ENCODE measurements around the gene GPSM1.

The GPSM1 gene

DNA sequence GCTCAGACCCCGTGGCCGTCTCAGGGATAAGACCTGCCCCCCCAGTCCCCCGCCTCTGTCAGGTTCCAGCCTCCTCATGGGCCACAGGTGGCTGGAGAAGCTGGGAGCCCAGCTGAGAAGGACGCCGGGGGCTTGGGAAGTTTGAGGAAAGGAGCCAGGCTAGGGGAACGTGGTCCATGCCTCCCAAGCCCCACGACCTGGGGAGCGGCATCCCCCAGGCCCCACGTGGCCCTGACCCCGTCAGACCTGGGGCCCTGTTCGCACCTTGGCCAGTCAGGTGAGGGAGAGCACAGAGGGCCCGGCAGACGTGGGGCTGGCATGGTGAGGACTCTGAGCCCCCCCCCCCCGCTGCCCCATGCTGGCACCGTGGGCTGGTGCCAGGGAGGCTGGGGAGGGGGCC is 3.7 kb downstream of the GPSM1 start:
- Histone ChIP-seq H3K36me3 (ENCODE audit: insufficient read depth, low read length) (peaks cover 27% of the 10 kb centered on the region), H3K4me2 (ENCODE audit: low read length) (no peak overlapping the region), H3K4me1 (ENCODE audit: control insufficient read depth, insufficient read depth, low read length) (peaks cover 25% of the 10 kb centered on the region), H3K9me3 (replicated peaks; ENCODE audit: low read length) (no peaks in the 10 kb centered on the region), H3K27me3 (ENCODE audit: control insufficient read depth, insufficient read depth, low read length) (no peaks in the 10 kb centered on the region), H3K4me3 (ENCODE audit: low read length) (no peak overlapping the region), H3K9ac (ENCODE audit: low read depth, low read length) (no peak overlapping the region)

DNA sequence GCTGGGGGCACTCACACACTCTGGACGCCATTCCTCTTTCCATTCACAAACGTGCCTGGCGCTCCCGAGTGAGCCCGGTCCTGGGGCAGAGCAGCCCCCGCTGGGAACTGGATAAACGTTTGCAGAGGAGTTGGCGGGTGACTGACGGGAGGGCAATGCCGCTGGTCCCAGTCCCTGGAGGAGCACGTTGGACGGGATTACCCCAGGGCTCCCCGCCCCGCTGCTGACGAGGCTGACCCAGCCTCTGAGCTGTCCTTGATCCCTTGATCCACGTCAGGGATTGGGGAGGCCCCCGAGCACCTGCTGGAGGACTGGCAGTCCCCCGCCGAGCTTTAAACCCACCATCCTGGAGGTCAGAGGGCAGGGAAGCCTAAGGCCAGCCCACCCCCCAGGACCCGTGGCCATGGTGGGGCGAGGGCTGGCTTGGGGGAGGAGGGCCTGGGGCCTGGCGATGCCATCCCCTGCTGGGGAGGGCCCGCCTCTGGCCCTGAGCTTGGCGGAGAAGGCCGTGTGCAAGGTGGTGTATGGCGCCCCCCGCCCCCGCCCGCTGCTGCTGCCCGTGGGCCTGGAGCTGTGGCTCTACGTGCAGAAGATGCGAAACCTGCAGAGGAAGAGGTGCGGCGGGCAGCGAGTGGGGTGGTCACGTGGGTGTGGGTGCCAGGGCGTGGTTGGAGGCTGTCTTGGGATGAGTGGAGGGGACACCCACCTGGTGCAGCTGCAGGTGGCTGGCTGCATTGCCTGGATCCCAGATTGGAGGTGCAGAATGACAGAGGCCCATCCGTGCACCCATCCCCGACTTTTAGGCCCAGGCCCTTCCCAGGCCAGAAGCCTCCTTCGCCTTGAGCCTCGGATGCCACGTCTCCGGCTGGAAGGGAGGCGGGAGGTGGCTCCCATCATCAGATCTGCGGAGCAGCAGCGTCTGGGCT is 4.5 kb downstream of the GPSM1 start:
- H3K36me3 ChIP-seq (ENCODE audit: insufficient read depth, low read length): peaks cover 33% of the 10 kb centered on the region
- H3K9me3 ChIP-seq (replicated peaks; ENCODE audit: low read length): no peaks in the 10 kb centered on the region
- H3K4me1 ChIP-seq (ENCODE audit: control insufficient read depth, insufficient read depth, low read length): peaks cover 22% of the 10 kb centered on the region
- no peak overlapping the region for H3K9ac ChIP-seq (ENCODE audit: low read depth, low read length)
- H3K27me3 ChIP-seq (ENCODE audit: control insufficient read depth, insufficient read depth, low read length): no peaks in the 10 kb centered on the region
- no peak overlapping the region for H3K4me3 ChIP-seq (ENCODE audit: low read length)
- H3K4me2 ChIP-seq (ENCODE audit: low read length): no peak overlapping the region

DNA sequence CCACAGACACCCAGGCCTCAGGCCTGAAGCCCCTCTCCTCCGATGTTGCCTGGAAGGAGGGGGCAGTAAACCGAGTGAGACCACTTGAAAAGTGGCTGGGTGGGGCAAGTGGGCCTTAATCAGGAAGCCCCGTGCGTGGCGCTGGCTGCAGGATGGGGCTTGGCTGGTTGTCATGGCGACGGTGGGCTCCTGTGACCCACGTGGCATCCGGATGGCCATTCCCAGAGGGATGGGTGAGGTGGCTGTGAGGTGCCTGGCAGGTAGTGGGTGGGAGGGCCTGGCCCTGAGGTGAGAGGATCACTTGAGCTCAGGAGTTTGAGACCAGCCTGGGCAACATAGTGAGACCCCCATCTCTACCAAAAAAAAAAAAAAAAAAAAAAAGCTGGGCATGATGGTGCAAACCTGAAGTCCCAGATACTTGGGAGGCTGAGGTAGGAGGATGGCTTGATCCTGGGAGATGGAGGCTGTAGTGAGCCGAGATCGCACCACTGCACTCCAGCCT is 5.2 kb downstream of the GPSM1 start:
- Histone ChIP-seq H3K9ac (ENCODE audit: low read depth, low read length) (no peak overlapping the region), H3K4me2 (ENCODE audit: low read length) (no peak overlapping the region), H3K9me3 (replicated peaks; ENCODE audit: low read length) (no peaks in the 10 kb centered on the region), H3K36me3 (ENCODE audit: insufficient read depth, low read length) (peaks cover 40% of the 10 kb centered on the region), H3K4me3 (ENCODE audit: low read length) (no peak overlapping the region), H3K4me1 (ENCODE audit: control insufficient read depth, insufficient read depth, low read length) (peaks cover 19% of the 10 kb centered on the region), H3K27me3 (ENCODE audit: control insufficient read depth, insufficient read depth, low read length) (no peaks in the 10 kb centered on the region)

DNA sequence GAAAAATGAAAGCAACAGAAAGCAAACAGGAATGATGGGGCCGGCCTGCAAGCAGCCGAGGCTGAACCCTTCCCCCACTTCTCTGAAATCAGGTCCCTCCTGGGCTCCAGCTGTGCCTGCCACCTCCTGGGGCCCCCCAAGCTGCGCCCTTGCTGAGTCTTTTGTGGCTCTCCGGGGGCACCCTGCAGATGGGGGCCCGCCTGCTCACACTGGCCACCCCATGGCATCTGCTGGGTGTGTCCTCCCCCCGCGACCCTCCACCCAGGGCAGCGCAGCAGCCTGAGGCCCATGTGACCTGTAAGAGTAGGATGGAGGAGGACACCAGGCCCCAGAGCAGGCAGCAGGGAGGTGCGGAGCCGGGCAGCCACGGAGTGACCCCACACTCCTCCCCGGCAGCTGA is 5.7 kb downstream of the GPSM1 start:
- Histone ChIP-seq H3K36me3 (ENCODE audit: insufficient read depth, low read length) (peaks cover 44% of the 10 kb centered on the region), H3K4me3 (ENCODE audit: low read length) (no peak overlapping the region), H3K9ac (ENCODE audit: low read depth, low read length) (no peak overlapping the region), H3K4me1 (ENCODE audit: control insufficient read depth, insufficient read depth, low read length) (peaks cover 19% of the 10 kb centered on the region), H3K4me2 (ENCODE audit: low read length) (no peak overlapping the region), H3K9me3 (replicated peaks; ENCODE audit: low read length) (no peaks in the 10 kb centered on the region), H3K27me3 (ENCODE audit: control insufficient read depth, insufficient read depth, low read length) (no peaks in the 10 kb centered on the region)

DNA sequence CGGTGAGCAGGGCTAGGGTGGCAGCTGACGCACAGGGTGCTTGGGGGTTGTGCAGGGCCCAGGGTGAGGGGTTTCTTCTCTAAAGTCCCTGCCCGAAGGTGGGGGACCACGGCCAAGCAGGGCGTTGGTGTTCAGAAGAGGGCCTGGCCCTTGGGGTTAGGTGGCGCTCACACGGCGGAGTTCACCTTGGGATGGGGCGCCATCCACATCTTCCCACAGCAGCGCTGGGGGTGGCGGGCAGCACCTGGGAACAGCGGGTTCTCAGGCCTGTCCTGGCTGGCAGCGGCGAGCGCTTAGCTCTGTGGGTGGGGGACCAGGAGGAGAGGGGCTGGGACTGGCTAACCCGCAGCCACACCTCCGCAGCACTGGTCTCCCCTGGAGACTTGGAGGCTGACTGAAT is 6.1 kb downstream of the GPSM1 start:
- H3K4me2 ChIP-seq (ENCODE audit: low read length): no peak overlapping the region
- H3K9ac ChIP-seq (ENCODE audit: low read depth, low read length): no peak overlapping the region
- H3K27me3 ChIP-seq (ENCODE audit: control insufficient read depth, insufficient read depth, low read length): no peaks in the 10 kb centered on the region
- peaks cover 19% of the 10 kb centered on the region for H3K4me1 ChIP-seq (ENCODE audit: control insufficient read depth, insufficient read depth, low read length)
- H3K36me3 ChIP-seq (ENCODE audit: insufficient read depth, low read length): peaks cover 47% of the 10 kb centered on the region
- no peaks in the 10 kb centered on the region for H3K9me3 ChIP-seq (replicated peaks; ENCODE audit: low read length)
- H3K4me3 ChIP-seq (ENCODE audit: low read length): no peak overlapping the region

DNA sequence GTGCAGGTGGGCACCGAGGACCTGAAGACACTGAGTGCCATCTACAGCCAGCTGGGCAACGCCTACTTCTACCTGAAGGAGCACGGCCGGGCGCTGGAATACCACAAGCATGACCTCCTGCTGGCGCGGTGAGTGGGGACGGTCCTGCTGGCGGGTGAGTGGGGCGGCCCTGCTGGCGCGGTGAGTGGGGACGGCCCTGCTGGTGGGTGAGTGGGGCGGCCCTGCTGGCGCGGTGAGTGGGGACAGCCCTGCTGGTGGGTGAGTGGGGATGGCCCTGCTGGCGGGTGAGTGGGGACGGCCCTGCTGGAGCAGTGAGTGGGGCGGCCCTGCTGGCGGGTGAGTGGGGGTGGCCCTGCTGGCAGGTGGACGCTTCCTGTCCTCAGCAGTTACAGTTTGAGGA is 7.2 kb downstream of the GPSM1 start:
- no peaks in the 10 kb centered on the region for H3K9me3 ChIP-seq (replicated peaks; ENCODE audit: low read length)
- H3K9ac ChIP-seq (ENCODE audit: low read depth, low read length): no peak overlapping the region
- H3K27me3 ChIP-seq (ENCODE audit: control insufficient read depth, insufficient read depth, low read length): no peaks in the 10 kb centered on the region
- H3K4me1 ChIP-seq (ENCODE audit: control insufficient read depth, insufficient read depth, low read length): peaks cover 11% of the 10 kb centered on the region
- H3K4me2 ChIP-seq (ENCODE audit: low read length): no peak overlapping the region
- H3K4me3 ChIP-seq (ENCODE audit: low read length): no peak overlapping the region
- H3K36me3 ChIP-seq (ENCODE audit: insufficient read depth, low read length): peaks cover 50% of the 10 kb centered on the region

DNA sequence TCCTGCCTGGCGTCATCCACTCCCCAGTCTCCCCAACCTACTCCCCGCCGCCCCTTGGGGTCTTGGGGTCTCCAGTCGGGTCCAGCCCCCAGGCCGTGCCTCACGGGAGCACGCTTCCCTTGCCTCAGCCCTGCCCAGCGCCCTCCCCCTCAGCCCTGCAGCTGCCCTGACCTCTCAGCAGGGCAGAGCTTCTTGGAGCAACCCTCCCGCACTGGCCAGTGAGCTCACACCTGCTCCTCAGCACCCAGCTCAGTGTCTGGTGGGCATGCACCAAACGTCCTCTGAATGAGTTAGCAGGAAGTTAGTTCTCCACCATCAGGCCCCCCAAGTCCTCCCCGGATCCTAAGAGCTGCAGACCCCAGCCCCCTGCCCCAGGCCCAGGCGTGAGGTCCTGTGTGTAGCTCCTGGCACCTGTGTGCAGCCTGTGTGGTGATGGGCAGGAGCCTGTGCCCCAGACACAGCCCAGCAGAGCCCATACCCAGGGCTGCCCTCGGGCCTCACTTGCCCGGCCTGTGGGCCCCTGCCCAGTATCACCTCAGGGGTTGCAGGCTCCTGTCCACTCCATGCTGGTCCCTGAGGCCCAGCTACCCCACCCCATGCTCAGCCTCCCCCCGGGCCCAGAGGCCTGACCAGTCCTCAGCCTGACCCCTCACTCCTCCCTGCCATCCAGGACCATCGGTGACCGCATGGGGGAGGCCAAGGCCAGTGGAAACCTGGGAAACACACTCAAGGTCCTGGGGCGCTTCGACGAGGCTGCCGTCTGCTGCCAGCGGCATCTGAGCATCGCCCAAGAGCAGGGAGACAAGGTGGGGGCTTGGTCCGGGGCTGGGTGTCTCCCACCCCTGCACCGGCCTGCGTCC is 8.2 kb downstream of the GPSM1 start:
- H3K4me3 ChIP-seq (ENCODE audit: low read length): no peak overlapping the region
- peaks cover 58% of the 10 kb centered on the region for H3K36me3 ChIP-seq (ENCODE audit: insufficient read depth, low read length)
- no peaks in the 10 kb centered on the region for H3K9me3 ChIP-seq (replicated peaks; ENCODE audit: low read length)
- peaks cover 10% of the 10 kb centered on the region for H3K4me1 ChIP-seq (ENCODE audit: control insufficient read depth, insufficient read depth, low read length)
- no peak overlapping the region for H3K9ac ChIP-seq (ENCODE audit: low read depth, low read length)
- H3K4me2 ChIP-seq (ENCODE audit: low read length): no peak overlapping the region
- H3K27me3 ChIP-seq (ENCODE audit: control insufficient read depth, insufficient read depth, low read length): no peaks in the 10 kb centered on the region

DNA sequence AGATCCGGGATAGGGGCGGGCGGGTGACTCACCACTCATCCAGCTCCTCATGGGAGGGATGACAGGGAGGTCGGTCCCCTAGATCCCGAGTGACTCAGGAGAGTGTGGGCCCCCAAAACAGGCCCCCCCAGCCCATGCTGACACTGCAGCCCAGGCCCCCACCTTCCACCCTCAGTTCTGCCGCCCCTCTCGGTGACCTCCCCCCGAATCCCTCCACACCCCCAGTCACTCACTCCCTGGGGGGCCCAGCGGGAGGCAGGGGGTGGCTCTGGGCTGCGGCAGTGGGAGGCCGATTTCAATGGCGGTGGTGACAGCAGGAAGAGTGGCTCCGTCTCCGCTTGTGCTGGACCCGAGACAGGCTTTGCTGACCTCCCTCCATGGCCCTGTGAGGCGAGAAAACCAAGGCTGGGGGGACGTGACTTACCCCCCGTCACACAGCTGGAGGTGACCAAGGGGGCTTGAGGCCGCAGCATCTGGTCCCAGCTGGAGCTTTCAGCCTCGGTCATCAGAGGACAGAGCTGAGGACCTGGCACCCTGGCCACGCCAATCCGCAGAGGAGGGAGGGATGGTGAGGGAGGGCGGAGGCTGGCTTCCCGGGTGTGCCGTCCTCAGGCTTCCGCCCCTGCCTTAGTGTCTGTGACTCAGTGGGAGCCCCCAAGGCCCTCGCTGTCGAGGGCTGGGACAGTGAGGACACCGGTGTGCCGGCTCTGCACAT is 9.0 kb downstream of the GPSM1 start:
- peaks cover 10% of the 10 kb centered on the region for H3K4me1 ChIP-seq (ENCODE audit: control insufficient read depth, insufficient read depth, low read length)
- H3K9ac ChIP-seq (ENCODE audit: low read depth, low read length): no peak overlapping the region

DNA sequence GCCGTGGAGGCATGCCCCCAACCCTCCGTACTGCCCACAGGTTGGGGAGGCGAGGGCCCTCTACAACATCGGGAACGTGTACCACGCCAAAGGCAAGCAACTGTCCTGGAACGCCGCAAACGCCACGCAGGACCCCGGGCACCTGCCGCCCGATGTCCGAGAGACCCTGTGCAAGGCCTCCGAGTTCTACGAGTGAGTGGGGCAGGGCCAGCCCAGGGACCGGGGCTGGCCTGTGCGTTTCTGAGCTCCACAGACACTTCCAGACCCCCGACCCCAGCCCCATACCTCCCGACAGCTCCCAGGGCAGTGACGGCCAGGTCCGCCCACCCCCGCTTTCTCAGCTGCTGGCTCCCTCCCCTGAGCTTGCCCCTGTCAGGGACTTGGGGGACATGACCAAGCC is 9.5 kb downstream of the GPSM1 start:
- no peak overlapping the region for H3K9ac ChIP-seq (ENCODE audit: low read depth, low read length)

More for the DNA sequence above, 9.0 kb downstream of the GPSM1 start:
- Histone ChIP-seq H3K27me3 (ENCODE audit: control insufficient read depth, insufficient read depth, low read length) (no peaks in the 10 kb centered on the region), H3K4me2 (ENCODE audit: low read length) (no peak overlapping the region), H3K9me3 (replicated peaks; ENCODE audit: low read length) (no peaks in the 10 kb centered on the region), H3K4me3 (ENCODE audit: low read length) (no peak overlapping the region), H3K36me3 (ENCODE audit: insufficient read depth, low read length) (peaks cover 62% of the 10 kb centered on the region)

DNA sequence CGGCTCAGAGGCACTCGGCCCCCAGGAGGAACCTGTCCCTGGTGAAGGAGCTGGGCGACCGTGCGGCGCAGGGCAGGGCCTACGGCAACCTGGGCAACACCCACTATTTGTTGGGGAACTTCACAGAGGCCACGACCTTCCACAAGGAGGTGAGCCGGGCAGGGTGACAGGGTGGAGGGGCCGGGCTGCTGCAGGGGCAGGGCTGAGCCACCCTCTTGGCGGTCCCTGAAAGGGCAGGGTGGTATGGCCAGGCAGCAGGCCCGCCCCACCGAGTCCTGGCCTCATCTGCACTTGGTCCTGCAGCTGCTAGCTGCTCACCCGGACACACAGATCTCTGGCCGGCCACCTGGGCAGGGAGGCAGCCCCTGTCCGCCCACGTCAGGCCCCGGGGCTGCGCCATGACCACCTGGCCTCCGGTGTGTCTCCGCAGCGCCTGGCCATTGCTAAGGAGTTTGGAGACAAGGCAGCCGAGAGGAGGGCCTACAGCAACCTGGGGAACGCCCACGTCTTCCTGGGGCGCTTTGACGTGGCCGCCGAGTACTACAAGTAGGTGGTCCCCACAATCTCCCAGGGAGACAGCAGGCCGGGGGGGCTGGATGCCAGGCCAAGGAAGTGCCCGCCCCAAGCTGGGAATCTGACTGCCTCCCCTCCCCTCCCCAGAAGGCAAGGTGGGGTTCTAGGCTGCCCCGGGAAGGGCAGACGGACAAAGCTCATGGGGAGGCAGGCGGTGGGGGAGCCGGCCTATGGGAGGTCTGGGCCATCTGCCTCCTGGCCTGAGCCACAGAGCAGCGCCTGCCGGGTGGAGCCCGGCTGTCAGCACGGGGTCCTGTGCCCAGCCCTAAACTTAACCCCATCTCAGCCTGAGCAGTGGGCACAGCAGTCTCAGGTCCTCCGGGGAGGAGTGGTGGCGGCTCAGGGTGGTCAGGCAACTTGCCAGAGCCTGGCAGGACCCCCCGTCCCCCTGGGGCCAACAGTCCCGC is 10.4 kb downstream of the GPSM1 start:
- Histone ChIP-seq H3K4me1 (ENCODE audit: control insufficient read depth, insufficient read depth, low read length) (peaks cover 10% of the 10 kb centered on the region), H3K36me3 (ENCODE audit: insufficient read depth, low read length) (peaks cover 60% of the 10 kb centered on the region), H3K27me3 (ENCODE audit: control insufficient read depth, insufficient read depth, low read length) (no peaks in the 10 kb centered on the region), H3K4me3 (ENCODE audit: low read length) (no peak overlapping the region), H3K9me3 (replicated peaks; ENCODE audit: low read length) (no peaks in the 10 kb centered on the region), H3K9ac (ENCODE audit: low read depth, low read length) (no peak overlapping the region), H3K4me2 (ENCODE audit: low read length) (no peak overlapping the region)

More for the DNA sequence above, 9.5 kb downstream of the GPSM1 start:
- Histone ChIP-seq H3K36me3 (ENCODE audit: insufficient read depth, low read length) (peaks cover 65% of the 10 kb centered on the region), H3K4me1 (ENCODE audit: control insufficient read depth, insufficient read depth, low read length) (peaks cover 10% of the 10 kb centered on the region), H3K27me3 (ENCODE audit: control insufficient read depth, insufficient read depth, low read length) (no peaks in the 10 kb centered on the region), H3K4me2 (ENCODE audit: low read length) (no peak overlapping the region), H3K9me3 (replicated peaks; ENCODE audit: low read length) (no peaks in the 10 kb centered on the region), H3K4me3 (ENCODE audit: low read length) (no peak overlapping the region)

Measured in skeletal muscle satellite cell (primary cell).